DOHH2 (cell line): Measurements from ENCODE around the gene NUCKS1.

ENCODE experiments used
- CTCF ChIP-seq: fragments of 200-600 bp; sonication (generic); IDR thresholded peaks from one replicate; pipeline ENCODE4 v1.5.1; 2014; ENCODE audit warnings: antibody characterized with exemption, mild to moderate bottlenecking, low read depth, low read length; ENCODE audit not compliant: poor library complexity, severe bottlenecking
- EZH2phosphoT487 ChIP-seq: fragments of 200-600 bp; sonication (generic); IDR thresholded peaks from 2 replicates; pipeline ENCODE4 v1.6.1; 2017; ENCODE audit warnings: borderline replicate concordance, mild to moderate bottlenecking, antibody characterized with exemption, low read length, moderate library complexity, mixed read lengths

GRCh38 chr1:205744403-205744802 lies 5.6 kb downstream of the NUCKS1 start:
- TF ChIP-seq CTCF (no peak), EZH2phosphoT487 (no peak)
